MCF 10A (cell line): ENCODE measurements around the gene ZNRF3. TPM values are rescaled to one million over a fixed set of nuclear protein-coding genes. Genes with fewer than 3 reads are reported as not detected.
A peak's percentile ranks its signal among the peaks of the same experiment; 100 is the strongest.
"Not testable (repeated sequence)": the region's sequence is repeated elsewhere in the genome, so short reads cannot be mapped to it uniquely, and the experiment has no call there.

Experiments
- BruUV-seq: library from RNA; stranded (reverse); fragments of 400-500 nt; replicated peaks from 2 replicates; lab custom pipeline; 2021; lab: Mats Ljungman, UMichigan
- CTCF ChIA-PET: fragments of 300-600 bp; sonication (Branson Sonifier 250); formaldehyde crosslinking; extraction: SDS; loops from one replicate; lab custom pipeline; 2021; ENCODE audit warnings: antibody characterized with exemption, inconsistent platforms; lab: Yijun Ruan, JAX
- POLR2A ChIA-PET: fragments of 300-600, 350-650 bp; sonication (Branson Sonifier 250); formaldehyde crosslinking; extraction: SDS; loops from one replicate; lab custom pipeline; 2020; ENCODE audit warnings: antibody characterized with exemption, inconsistent platforms; lab: Yijun Ruan, JAX
- DNase-seq: peaks from one replicate; pipeline ENCODE4 v3.0.0-alpha.2; 2018; ENCODE audit not compliant: unreplicated experiment
- H3K27ac Mint-ChIP-seq: one replicate; pipeline ENCODE4 v1.8.0; 2022; ENCODE audit warnings: mild to moderate bottlenecking, low read depth, mixed read lengths; ENCODE audit not compliant: unreplicated experiment
- H3K27me3 Mint-ChIP-seq: one replicate; pipeline ENCODE4 v1.8.0; 2022; ENCODE audit warnings: mixed read lengths; ENCODE audit not compliant: insufficient read depth, unreplicated experiment
- H3K36me3 Mint-ChIP-seq: one replicate; pipeline ENCODE4 v1.8.0; 2022; ENCODE audit warnings: mild to moderate bottlenecking, moderate library complexity, mixed read lengths; ENCODE audit not compliant: insufficient read depth, unreplicated experiment
- H3K4me1 Mint-ChIP-seq: one replicate; pipeline ENCODE4 v1.8.0; 2022; ENCODE audit warnings: mixed read lengths; ENCODE audit not compliant: insufficient read depth, unreplicated experiment
- H3K4me3 Mint-ChIP-seq: one replicate; pipeline ENCODE4 v1.8.0; 2022; ENCODE audit warnings: mild to moderate bottlenecking, moderate library complexity, mixed read lengths; ENCODE audit not compliant: unreplicated experiment
- H3K9me3 Mint-ChIP-seq: one replicate; pipeline ENCODE4 v1.8.0; 2022; ENCODE audit warnings: mixed read lengths; ENCODE audit not compliant: unreplicated experiment
- CTCF ChIP-seq: fragments of 200-600 bp; IDR thresholded peaks from one replicate; pipeline ENCODE4 v1.8.0; 2022; ENCODE audit warnings: antibody characterized with exemption, mild to moderate bottlenecking; ENCODE audit not compliant: unreplicated experiment
- intact Hi-C: fragments of 100-400 bp; cut with micrococcal nuclease; formaldehyde crosslinking; loops from 2 replicates; pipeline ENCODE4 v1.14.1; 2022
- total RNA-seq: library from RNA; stranded (reverse); gene quantifications from 2 replicates; pipeline ENCODE4 v1.2.3, GENCODE V29; 2022

The ZNRF3 gene
- total RNA-seq, 1 experiment from 2014 or later, result 7.1 TPM

- POLR2A ChIA-PET, result interaction anchor here (0.5 to 1.0 kb wide), 2 partner anchors 51 to 431 kb away, joined by 3 to 4 read pairs; no protein-coding TSS in a partner anchor
Measured at GRCh38 chr22:29032584-29032983, 149.2 kb downstream of the ZNRF3 start.

GRCh38 chr22:29037340-29037932, 154.1 kb downstream of the ZNRF3 start:
- H3K9me3 Mint-ChIP-seq, result no peaks in the 10 kb centered on the region
- no peaks in the 10 kb centered on the region for H3K36me3 Mint-ChIP-seq
- intact Hi-C loops, result no loop called here
- H3K27ac Mint-ChIP-seq, result no peak overlapping the region
- TF ChIP-seq CTCF, result no peak
- ChIA-PET CTCF (interaction anchor here (0.9 to 3.1 kb wide), 4 partner anchors 28 to 208 kb away, joined by 3 to 13 read pairs (median 7); no protein-coding TSS in a partner anchor), POLR2A (interaction anchor here (0.7 to 1.3 kb wide), 2 partner anchors 10 to 155 kb away, joined by 3 read pairs; no protein-coding TSS in a partner anchor)
- no peaks in the 10 kb centered on the region for H3K27me3 Mint-ChIP-seq
- no peak overlapping the region for H3K4me3 Mint-ChIP-seq
- no peak for DNase-seq
- no TSS peak for BruUV-seq
- peaks cover 9% of the 10 kb centered on the region for H3K4me1 Mint-ChIP-seq

More at GRCh38 chr22:29032584-29032983, 149.2 kb downstream of the ZNRF3 start:
- peak; percentile 38 for DNase-seq
- Mint-ChIP-seq H3K4me1 (peaks cover 22% of the 10 kb centered on the region), H3K9me3 (no peaks in the 10 kb centered on the region), H3K36me3 (no peaks in the 10 kb centered on the region), H3K27me3 (no peaks in the 10 kb centered on the region), H3K27ac (peak overlapping the region; percentile 97), H3K4me3 (peak overlapping the region; percentile 83)
- no TSS peak for BruUV-seq
- no peak for TF ChIP-seq CTCF
- intact Hi-C loops, result loop anchor here (5.0 kb wide), 1 partner anchor 135 kb away; no protein-coding TSS in a partner anchor
- CTCF ChIA-PET, result interaction anchor here (0.6 to 2.2 kb wide), 4 partner anchors 9 to 892 kb away, joined by 3 to 9 read pairs (median 4); no protein-coding TSS in a partner anchor

- H3K27ac Mint-ChIP-seq, result no peak overlapping the region
- no peaks in the 10 kb centered on the region for H3K4me1 Mint-ChIP-seq
- peaks cover 7% of the 10 kb centered on the region for H3K36me3 Mint-ChIP-seq
- DNase-seq, result no peak
- no peaks in the 10 kb centered on the region for H3K9me3 Mint-ChIP-seq
- no peak overlapping the region for H3K4me3 Mint-ChIP-seq
- intact Hi-C loops, result no loop called here
- no TSS peak for BruUV-seq
- ChIA-PET POLR2A (no interaction called here), CTCF (interaction anchor here (0.6 to 7.1 kb wide), 25 partner anchors 9 to 460 kb away, joined by 3 to 113 read pairs (median 5); partner anchors contain the start of gene XBP1)
- no peak for TF ChIP-seq CTCF
- no peaks in the 10 kb centered on the region for H3K27me3 Mint-ChIP-seq
Measured at GRCh38 chr22:29039148-29039547, 155.8 kb downstream of the ZNRF3 start.

- not testable (repeated sequence) for BruUV-seq, H3K27ac Mint-ChIP-seq
Measured at GRCh38 chr22:29039684-29040083, 156.3 kb downstream of the ZNRF3 start.

More at GRCh38 chr22:29039684-29040083, 156.3 kb downstream of the ZNRF3 start:
- not testable (repeated sequence) for H3K27me3 Mint-ChIP-seq, H3K4me1 Mint-ChIP-seq, H3K4me3 Mint-ChIP-seq, DNase-seq, H3K9me3 Mint-ChIP-seq
- ChIA-PET POLR2A (interaction anchor here (1.2 to 1.9 kb wide), 2 partner anchors 8 to 241 kb away, joined by 3 to 11 read pairs; no protein-coding TSS in a partner anchor), CTCF (interaction anchor here (0.6 to 7.1 kb wide), 39 partner anchors 9 to 460 kb away, joined by 3 to 113 read pairs (median 4); partner anchors contain the start of genes C22orf31 and XBP1)
- intact Hi-C loops, result loop anchor here (1.0 to 5.0 kb wide), 4 partner anchors 113 to 440 kb away; no protein-coding TSS in a partner anchor
- peaks cover 12% of the 10 kb centered on the region for H3K36me3 Mint-ChIP-seq
